HEK293T (cell line): ENCODE results near the gene RNGTT.

ENCODE experiments used
- CTCF ChIA-PET: fragments of 350-600 bp; formaldehyde crosslinking; extraction: SDS; loops from one replicate; lab custom pipeline; 2021; ENCODE audit warnings: antibody characterized with exemption, inconsistent platforms; lab: Yijun Ruan, JAX
- POLR2A ChIA-PET: fragments of 350-600 bp; formaldehyde crosslinking; extraction: SDS; loops from one replicate; lab custom pipeline; 2020; ENCODE audit warnings: antibody characterized with exemption, inconsistent platforms; lab: Yijun Ruan, JAX
- DNase-seq: peaks from one replicate; pipeline ENCODE4 v3.0.0; 2012; ENCODE audit warnings: mixed read lengths; ENCODE audit errors: extremely low spot score
- ARNT ChIP-seq: fragments of 450-650 bp; IDR thresholded peaks from 2 replicates; pipeline ENCODE4 v1.6.1; 2017; ENCODE audit warnings: mild to moderate bottlenecking
- BHLHE40 ChIP-seq: fragments of 450-650 bp; IDR thresholded peaks from 2 replicates; pipeline ENCODE4 v1.6.1; 2016; ENCODE audit warnings: mild to moderate bottlenecking, moderate library complexity, borderline replicate concordance
- CTBP1 ChIP-seq: fragments of 450-650 bp; IDR thresholded peaks from 2 replicates; pipeline ENCODE4 v1.6.1; 2016; ENCODE audit warnings: borderline replicate concordance
- ELF4 ChIP-seq: fragments of 450-650 bp; IDR thresholded peaks from 2 replicates; pipeline ENCODE4 v1.6.1; 2017; ENCODE audit warnings: antibody characterized with exemption
- FOXA1 ChIP-seq: fragments of 450-650 bp; IDR thresholded peaks from 2 replicates; pipeline ENCODE4 v1.6.1; 2016; ENCODE audit warnings: mild to moderate bottlenecking
- FOXK2 ChIP-seq: fragments of 450-650 bp; IDR thresholded peaks from 2 replicates; pipeline ENCODE4 v1.6.1; 2016; ENCODE audit warnings: mild to moderate bottlenecking
- FOXM1 ChIP-seq: fragments of 450-650 bp; IDR thresholded peaks from 2 replicates; pipeline ENCODE4 v1.6.1; 2017; ENCODE audit warnings: mild to moderate bottlenecking, borderline replicate concordance
- HDGF ChIP-seq: fragments of 450-650 bp; IDR thresholded peaks from 2 replicates; pipeline ENCODE4 v1.6.1; 2017; ENCODE audit warnings: antibody characterized with exemption, borderline replicate concordance
- L3MBTL2 ChIP-seq: fragments of 450-650 bp; conservative IDR thresholded peaks from 2 replicates; pipeline ENCODE4 v1.6.1; 2016; ENCODE audit warnings: mild to moderate bottlenecking
- LEF1 ChIP-seq: fragments of 450-650 bp; IDR thresholded peaks from 2 replicates; pipeline ENCODE4 v1.6.1; 2017; ENCODE audit warnings: mild to moderate bottlenecking, borderline replicate concordance
- NFRKB ChIP-seq: fragments of 450-650 bp; IDR thresholded peaks from 2 replicates; pipeline ENCODE4 v1.6.1; 2016; ENCODE audit warnings: mild to moderate bottlenecking, moderate library complexity
- SP1 ChIP-seq: fragments of 450-650 bp; IDR thresholded peaks from 2 replicates; pipeline ENCODE4 v1.6.1; 2017
- SUZ12 ChIP-seq: fragments of 450-650 bp; IDR thresholded peaks from 2 replicates; pipeline ENCODE4 v1.6.1; 2016; ENCODE audit warnings: mild to moderate bottlenecking
- TARDBP ChIP-seq: fragments of 450-650 bp; IDR thresholded peaks from 2 replicates; pipeline ENCODE4 v1.6.1; 2016
- ZNF384 ChIP-seq: fragments of 450-650 bp; IDR thresholded peaks from 2 replicates; pipeline ENCODE4 v1.6.1; 2016
- TF ChIP-seq, protein P1 (sequence below): fragments of 450-650 bp; IDR thresholded peaks from 2 replicates; pipeline ENCODE4 v1.6.1; 2016

Gene RNGTT

GRCh38 chr6:88665131-88665530 is 298.3 kb downstream of the RNGTT start:
- TF ChIP-seq ZNF384 (no peak), SP1 (no peak), FOXK2 (no peak), HDGF (no peak), SUZ12 (no peak), ELF4 (no peak), FOXM1 (no peak), BHLHE40 (no peak), CTBP1 (no peak), TARDBP (no peak), FOXA1 (no peak), L3MBTL2 (no peak)
- TF ChIP-seq, protein P1, sequence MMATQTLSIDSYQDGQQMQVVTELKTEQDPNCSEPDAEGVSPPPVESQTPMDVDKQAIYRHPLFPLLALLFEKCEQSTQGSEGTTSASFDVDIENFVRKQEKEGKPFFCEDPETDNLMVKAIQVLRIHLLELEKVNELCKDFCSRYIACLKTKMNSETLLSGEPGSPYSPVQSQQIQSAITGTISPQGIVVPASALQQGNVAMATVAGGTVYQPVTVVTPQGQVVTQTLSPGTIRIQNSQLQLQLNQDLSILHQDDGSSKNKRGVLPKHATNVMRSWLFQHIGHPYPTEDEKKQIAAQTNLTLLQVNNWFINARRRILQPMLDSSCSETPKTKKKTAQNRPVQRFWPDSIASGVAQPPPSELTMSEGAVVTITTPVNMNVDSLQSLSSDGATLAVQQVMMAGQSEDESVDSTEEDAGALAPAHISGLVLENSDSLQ: no peak
- no peak for DNase-seq

GRCh38 chr6:88663801-88664200 is 299.6 kb downstream of the RNGTT start:
- ChIA-PET POLR2A (no interaction called here), CTCF (no interaction called here)
- TF ChIP-seq CTBP1: no peak
- TF ChIP-seq, protein P1: no peak
- no peak for TF ChIP-seq ZNF384
- no peak for TF ChIP-seq HDGF
- no peak for TF ChIP-seq FOXA1
- no peak for TF ChIP-seq FOXK2
- TF ChIP-seq LEF1: no peak
- TF ChIP-seq ELF4: no peak
- no peak for DNase-seq

More at GRCh38 chr6:88665131-88665530, 298.3 kb downstream of the RNGTT start:
- ChIA-PET CTCF (no interaction called here), POLR2A (no interaction called here)

GRCh38 chr6:88662653-88663174 is 300.7 kb downstream of the RNGTT start:
- POLR2A ChIA-PET: no interaction called here
- no peak for TF ChIP-seq ARNT
- TF ChIP-seq, protein P1: no peak
- TF ChIP-seq BHLHE40: no peak
- no peak for TF ChIP-seq CTBP1
- TF ChIP-seq SP1: no peak
- no peak for TF ChIP-seq TARDBP
- TF ChIP-seq FOXA1: no peak
- TF ChIP-seq FOXM1: no peak
- no peak for TF ChIP-seq ZNF384
- TF ChIP-seq FOXK2: no peak
- no peak for TF ChIP-seq L3MBTL2
- TF ChIP-seq HDGF: no peak
- no peak for TF ChIP-seq NFRKB
- DNase-seq: no peak
- CTCF ChIA-PET: no interaction called here

GRCh38 chr6:88662163-88662580 is 301.2 kb downstream of the RNGTT start:
- ChIA-PET POLR2A (no interaction called here), CTCF (no interaction called here)
- TF ChIP-seq LEF1: no peak
- TF ChIP-seq BHLHE40: no peak
- no peak for TF ChIP-seq TARDBP
- no peak for TF ChIP-seq FOXK2
- no peak for TF ChIP-seq HDGF
- TF ChIP-seq NFRKB: no peak
- TF ChIP-seq CTBP1: no peak
- no peak for TF ChIP-seq SP1
- TF ChIP-seq FOXM1: no peak
- TF ChIP-seq L3MBTL2: no peak
- no peak for TF ChIP-seq FOXA1
- TF ChIP-seq, protein P1: no peak
- no peak for TF ChIP-seq ELF4
- TF ChIP-seq ARNT: no peak
- no peak for DNase-seq

- DNase-seq: no peak
- POLR2A ChIA-PET: no interaction called here
- CTCF ChIA-PET: no interaction called here
- TF ChIP-seq SP1 (no peak), ELF4 (no peak), FOXM1 (no peak), L3MBTL2 (no peak), FOXK2 (no peak), ARNT (no peak), HDGF (no peak), ZNF384 (no peak), TARDBP (no peak), SUZ12 (no peak), LEF1 (no peak), BHLHE40 (no peak), FOXA1 (no peak), CTBP1 (no peak), NFRKB (no peak)
- TF ChIP-seq, protein P1: no peak
These were observed 302.3 kb downstream of the RNGTT start for GRCh38 chr6:88661136-88661535.
